Lower leg skin (tissue), 4 donors: ENCODE measurements around the gene NKAIN2. TPM values are rescaled to one million over a fixed set of nuclear protein-coding genes. Genes with fewer than 3 reads are reported as not detected.

ENCODE experiments used
- DNase-seq, 2 donors: peaks; one replicate each; pipeline ENCODE4 v3.0.0-alpha.2; 2019; ENCODE audit warnings: low spot score in 2 of 2
- H3K4me3 ChIP-seq: fragments of 200-600 bp; sonication (generic); 2 replicates; pipeline ENCODE4 v1.5.1; 2017; ENCODE audit warnings: mild to moderate bottlenecking, low read depth; ENCODE audit not compliant: poor library complexity, severe bottlenecking
- CTCF ChIP-seq, 3 donors: fragments of 450-650 bp; IDR thresholded peaks; one replicate each; pipeline ENCODE4 v1.5.1; 2016; ENCODE audit warnings: antibody characterized with exemption in 3 of 3, mild to moderate bottlenecking in 3 of 3, moderate library complexity in 2 of 3
- POLR2A ChIP-seq, 2 donors: fragments of 450-650 bp; IDR thresholded peaks; one replicate each; pipeline ENCODE4 v1.6.1; 2016 to 2017; ENCODE audit warnings: antibody characterized with exemption in 2 of 2, mild to moderate bottlenecking in 1 of 2, moderate library complexity in 1 of 2
- WGBS, 2 donors: methylation state at CpG; one replicate each; pipeline ENCODE4 v1.1.5; 2018; 5-methylcytosine and 5-hydroxymethylcytosine counted together
- intact Hi-C: fragments of 100-400 bp; cut with DNase I; formaldehyde crosslinking; loops from one replicate; pipeline ENCODE4 v1.15.0; 2023; ENCODE audit warnings: low total_unique reads
- total RNA-seq, 4 donors: library from RNA; depleted of rRNA; stranded (reverse); fragments of >200 nt; gene quantifications; one replicate each; pipeline ENCODE4 v1.1.0, GENCODE V29; 2016

Gene NKAIN2
- total RNA-seq, 4 donors from 2014 or later, result 0.37 TPM; not detected in 3

GRCh38 chr6:124743420-124743819, 939.8 kb downstream of the NKAIN2 start:
- intact Hi-C loops, result no loop called here
- no peak overlapping the region for H3K4me3 ChIP-seq
- 60 to 69% methylated on average over 2 of the region's 2 CpGs for WGBS, 2 donors
- TF ChIP-seq POLR2A (IDR thresholded peaks at IDR 0.05), result no peak
- TF ChIP-seq CTCF (IDR thresholded peaks at IDR 0.05), result no peak
- DNase-seq, result no peak

- TF ChIP-seq POLR2A (IDR thresholded peaks at IDR 0.05), result no peak
- no peak for TF ChIP-seq CTCF (IDR thresholded peaks at IDR 0.05)
- 63% methylated on average over 2 of the region's 2 CpGs for WGBS, 2 donors
- DNase-seq, result no peak
- no peak overlapping the region for H3K4me3 ChIP-seq
- intact Hi-C loops, result no loop called here
These were observed 943.7 kb downstream of the NKAIN2 start for GRCh38 chr6:124747349-124747748.

GRCh38 chr6:124748778-124749177, 945.1 kb downstream of the NKAIN2 start:
- no peak overlapping the region for H3K4me3 ChIP-seq
- WGBS, 2 donors, result 58 to 64% methylated on average over 2 of the region's 2 CpGs
- no peak for TF ChIP-seq POLR2A (IDR thresholded peaks at IDR 0.05)
- TF ChIP-seq CTCF (IDR thresholded peaks at IDR 0.05), result no peak
- DNase-seq, result no peak
- intact Hi-C loops, result no loop called here

- no peak for DNase-seq
- TF ChIP-seq CTCF (IDR thresholded peaks at IDR 0.05), result no peak
- TF ChIP-seq POLR2A (IDR thresholded peaks at IDR 0.05), result no peak
- intact Hi-C loops, result loop anchor here (5.0 kb wide), 1 partner anchor 1161 kb away; no protein-coding TSS in a partner anchor
- 72 to 76% methylated on average over 1 of the region's 1 CpG for WGBS, 2 donors
- H3K4me3 ChIP-seq, result no peak overlapping the region
These were observed 949.3 kb downstream of the NKAIN2 start for GRCh38 chr6:124753001-124753400.

- WGBS, 2 donors, result 48 to 55% methylated on average over 4 of the region's 4 CpGs
- DNase-seq, result no peak
- intact Hi-C loops, result loop anchor here (5.0 kb wide), 1 partner anchor 1161 kb away; no protein-coding TSS in a partner anchor
- TF ChIP-seq POLR2A (IDR thresholded peaks at IDR 0.05), result no peak
- no peak for TF ChIP-seq CTCF (IDR thresholded peaks at IDR 0.05)
- no peak overlapping the region for H3K4me3 ChIP-seq
These were observed 950.0 kb downstream of the NKAIN2 start for GRCh38 chr6:124753562-124754105.

- TF ChIP-seq CTCF (IDR thresholded peaks at IDR 0.05), result no peak
- no peak for TF ChIP-seq POLR2A (IDR thresholded peaks at IDR 0.05)
- DNase-seq, result no peak
- intact Hi-C loops, result no loop called here
- WGBS, 2 donors, result 93 to 95% methylated on average over 2 of the region's 2 CpGs
- no peak overlapping the region for H3K4me3 ChIP-seq
These were observed 951.7 kb downstream of the NKAIN2 start for GRCh38 chr6:124755321-124755720.
